Left renal cortex interstitium (tissue), 4 donors: ENCODE data around the gene COL5A1. TPM values are rescaled to one million over a fixed set of nuclear protein-coding genes. Genes with fewer than 3 reads are reported as not detected.

Source experiments
- DNase-seq, 4 donors: peaks; one replicate each; pipeline ENCODE4 v3.0.0-alpha.2; 2013; ENCODE audit warnings: low read depth in 4 of 4, low spot score in 2 of 4, missing footprints in 1 of 4
- polyA plus RNA-seq, 4 donors: library from polyadenylated mRNA; unstranded; fragments of 120-200 nt; gene quantifications; one replicate each; pipeline ENCODE4 v1.2.1, GENCODE V29; 2013; ENCODE audit not compliant: insufficient read length in 4 of 4

COL5A1 gene
- polyA plus RNA-seq, 4 donors: 92.0 to 140 (median 99.7) TPM

- no peak for DNase-seq
Measured at GRCh38 chr9:134606951-134607731, 34.5 kb upstream of the COL5A1 start.

GRCh38 chr9:134607971-134608370, 33.6 kb upstream of the COL5A1 start:
- no peak for DNase-seq

- no peak for DNase-seq
Measured at GRCh38 chr9:134611046-134611445, 30.6 kb upstream of the COL5A1 start.

- no peak for DNase-seq
Measured at GRCh38 chr9:134612309-134612708, 29.3 kb upstream of the COL5A1 start.

GRCh38 chr9:134612715-134613114, 28.9 kb upstream of the COL5A1 start:
- no peak for DNase-seq

GRCh38 chr9:134614256-134614655, 27.3 kb upstream of the COL5A1 start:
- DNase-seq: no peak

- no peak for DNase-seq
Measured at GRCh38 chr9:134616341-134616740, 25.3 kb upstream of the COL5A1 start.

- DNase-seq: no peak
Measured at GRCh38 chr9:134617246-134617645, 24.4 kb upstream of the COL5A1 start.

- DNase-seq: no peak
Measured at GRCh38 chr9:134617836-134618162, 23.8 kb upstream of the COL5A1 start.

- DNase-seq: no peak
Measured at GRCh38 chr9:134618163-134618832, 23.3 kb upstream of the COL5A1 start.

GRCh38 chr9:134618833-134619447, 22.7 kb upstream of the COL5A1 start:
- no peak for DNase-seq

- no peak for DNase-seq
Measured at GRCh38 chr9:134619448-134619982, 22.1 kb upstream of the COL5A1 start.

- DNase-seq: no peak
Measured at GRCh38 chr9:134619983-134620661, 21.5 kb upstream of the COL5A1 start.

- DNase-seq: no peak
Measured at GRCh38 chr9:134620751-134621557, 20.6 kb upstream of the COL5A1 start.

GRCh38 chr9:134621558-134622110, 20.0 kb upstream of the COL5A1 start:
- DNase-seq: no peak

- no peak for DNase-seq
Measured at GRCh38 chr9:134622896-134623257, 18.7 kb upstream of the COL5A1 start.

- DNase-seq: no peak
Measured at GRCh38 chr9:134623258-134624066, 18.1 kb upstream of the COL5A1 start.

- DNase-seq: no peak
Measured at GRCh38 chr9:134624137-134624591, 17.4 kb upstream of the COL5A1 start.

- DNase-seq: no peak
Measured at GRCh38 chr9:134624621-134625181, 16.9 kb upstream of the COL5A1 start.
